ENCODE data around the gene KRTAP20-3.

The KRTAP20-3 gene

DNA sequence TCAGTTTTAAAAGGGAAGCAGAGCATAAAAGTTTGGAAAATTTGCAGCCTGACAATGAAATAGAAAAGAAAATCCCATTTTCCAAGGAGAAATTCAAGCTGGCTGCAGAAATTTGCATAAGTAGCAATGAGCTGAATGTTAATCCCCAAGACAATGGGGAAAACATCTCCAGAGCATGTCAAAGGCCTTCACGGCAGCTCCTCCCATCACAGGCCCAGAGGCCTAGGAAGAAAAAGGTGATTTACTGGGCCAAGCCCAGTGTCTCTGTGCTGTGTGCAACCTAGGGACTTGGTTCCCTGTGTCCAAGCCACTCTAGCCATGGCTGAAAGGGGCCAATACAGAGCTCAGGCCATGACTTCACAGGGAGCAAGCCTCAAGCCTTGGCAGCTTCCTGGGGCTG is 26.1 kb downstream of the KRTAP20-3 start:
- Histone ChIP-seq H3K27ac (ENCODE audit: low read depth, low read length) (no peak overlapping the region), H3K9me2 (replicated peaks; ENCODE audit: control insufficient read depth, low read length) (no peaks in the 10 kb centered on the region), H3K4me1 (ENCODE audit: control insufficient read depth, low read length) (no peaks in the 10 kb centered on the region), H3K4me3 (ENCODE audit: low read length) (no peak overlapping the region), H3K27me3 (ENCODE audit: control insufficient read depth, low read length) (no peaks in the 10 kb centered on the region), H3K4me2 (ENCODE audit: low read length) (no peak overlapping the region), H3K9me3 (ENCODE audit: control insufficient read depth, insufficient read depth, low read length) (0 out of 2 replicates have a peak, but pooled peaks cover under 1% of the 10 kb centered on the region), H3K79me2 (ENCODE audit: control insufficient read depth, low read length) (no peaks in the 10 kb centered on the region), H3F3A (ENCODE audit: control insufficient read depth, insufficient read depth) (no peaks in the 10 kb centered on the region), H3K36me3 (ENCODE audit: control insufficient read depth, low read length) (no peaks in the 10 kb centered on the region), H4K20me1 (ENCODE audit: control insufficient read depth, insufficient read depth, low read depth, low read length) (no peaks in the 10 kb centered on the region)
- no peak for TF ChIP-seq EZH2phosphoT487 (IDR thresholded peaks at IDR 0.05; ENCODE audit: borderline replicate concordance, low read length)
- TF ChIP-seq, protein P1, sequence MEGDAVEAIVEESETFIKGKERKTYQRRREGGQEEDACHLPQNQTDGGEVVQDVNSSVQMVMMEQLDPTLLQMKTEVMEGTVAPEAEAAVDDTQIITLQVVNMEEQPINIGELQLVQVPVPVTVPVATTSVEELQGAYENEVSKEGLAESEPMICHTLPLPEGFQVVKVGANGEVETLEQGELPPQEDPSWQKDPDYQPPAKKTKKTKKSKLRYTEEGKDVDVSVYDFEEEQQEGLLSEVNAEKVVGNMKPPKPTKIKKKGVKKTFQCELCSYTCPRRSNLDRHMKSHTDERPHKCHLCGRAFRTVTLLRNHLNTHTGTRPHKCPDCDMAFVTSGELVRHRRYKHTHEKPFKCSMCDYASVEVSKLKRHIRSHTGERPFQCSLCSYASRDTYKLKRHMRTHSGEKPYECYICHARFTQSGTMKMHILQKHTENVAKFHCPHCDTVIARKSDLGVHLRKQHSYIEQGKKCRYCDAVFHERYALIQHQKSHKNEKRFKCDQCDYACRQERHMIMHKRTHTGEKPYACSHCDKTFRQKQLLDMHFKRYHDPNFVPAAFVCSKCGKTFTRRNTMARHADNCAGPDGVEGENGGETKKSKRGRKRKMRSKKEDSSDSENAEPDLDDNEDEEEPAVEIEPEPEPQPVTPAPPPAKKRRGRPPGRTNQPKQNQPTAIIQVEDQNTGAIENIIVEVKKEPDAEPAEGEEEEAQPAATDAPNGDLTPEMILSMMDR (IDR thresholded peaks at IDR 0.05; ENCODE audit: low read depth, low read length, poor library complexity, severe bottlenecking), result no peak

- Histone ChIP-seq H3K27me3 (ENCODE audit: control insufficient read depth, low read length) (no peaks in the 10 kb centered on the region), H3K9me2 (replicated peaks; ENCODE audit: control insufficient read depth, low read length) (no peaks in the 10 kb centered on the region), H3F3A (ENCODE audit: control insufficient read depth, insufficient read depth) (no peaks in the 10 kb centered on the region), H3K79me2 (ENCODE audit: control insufficient read depth, low read length) (no peaks in the 10 kb centered on the region), H3K27ac (ENCODE audit: low read depth, low read length) (no peak overlapping the region), H3K36me3 (ENCODE audit: control insufficient read depth, low read length) (no peaks in the 10 kb centered on the region), H3K9me3 (ENCODE audit: control insufficient read depth, insufficient read depth, low read length) (no peaks in the 10 kb centered on the region), H3K4me2 (ENCODE audit: low read length) (no peak overlapping the region), H3K4me1 (ENCODE audit: control insufficient read depth, low read length) (no peaks in the 10 kb centered on the region), H4K20me1 (ENCODE audit: control insufficient read depth, insufficient read depth, low read depth, low read length) (no peaks in the 10 kb centered on the region), H3K4me3 (ENCODE audit: low read length) (no peak overlapping the region)
- TF ChIP-seq EZH2phosphoT487 (IDR thresholded peaks at IDR 0.05; ENCODE audit: borderline replicate concordance, low read length), result no peak
- TF ChIP-seq, protein P1 (IDR thresholded peaks at IDR 0.05; ENCODE audit: low read depth, low read length, poor library complexity, severe bottlenecking), result no peak
Observed at GRCh38 chr21:30672985-30673650, 30.5 kb downstream of the KRTAP20-3 start.

DNA sequence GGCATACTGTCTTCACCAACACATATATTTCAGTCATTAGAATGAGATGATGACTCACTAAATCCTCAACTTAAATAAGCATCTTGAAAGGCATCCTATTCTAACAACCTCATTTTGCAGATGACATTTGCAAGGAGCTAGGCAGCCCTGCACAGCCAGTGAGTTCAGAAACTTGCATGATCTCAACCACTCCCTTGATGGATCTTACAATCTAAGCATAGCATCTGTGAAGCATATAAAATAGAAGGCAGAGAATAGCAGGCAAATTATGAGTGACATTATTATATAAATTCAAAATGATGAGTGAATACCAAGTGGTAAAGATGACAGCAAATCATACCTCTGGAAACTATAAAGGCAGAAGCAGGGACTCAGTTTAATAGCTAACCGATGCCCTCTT is 31.6 kb downstream of the KRTAP20-3 start:
- Histone ChIP-seq H4K20me1 (ENCODE audit: control insufficient read depth, insufficient read depth, low read depth, low read length) (no peaks in the 10 kb centered on the region), H3K27ac (ENCODE audit: low read depth, low read length) (no peak overlapping the region), H3K36me3 (ENCODE audit: control insufficient read depth, low read length) (no peaks in the 10 kb centered on the region), H3K4me1 (ENCODE audit: control insufficient read depth, low read length) (no peaks in the 10 kb centered on the region), H3K79me2 (ENCODE audit: control insufficient read depth, low read length) (no peaks in the 10 kb centered on the region), H3K4me3 (ENCODE audit: low read length) (no peak overlapping the region), H3K9me2 (replicated peaks; ENCODE audit: control insufficient read depth, low read length) (no peaks in the 10 kb centered on the region), H3F3A (ENCODE audit: control insufficient read depth, insufficient read depth) (no peaks in the 10 kb centered on the region), H3K27me3 (ENCODE audit: control insufficient read depth, low read length) (no peaks in the 10 kb centered on the region), H3K4me2 (ENCODE audit: low read length) (no peak overlapping the region), H3K9me3 (ENCODE audit: control insufficient read depth, insufficient read depth, low read length) (no peaks in the 10 kb centered on the region)
- TF ChIP-seq, protein P1 (IDR thresholded peaks at IDR 0.05; ENCODE audit: low read depth, low read length, poor library complexity, severe bottlenecking), result no peak
- no peak for TF ChIP-seq EZH2phosphoT487 (IDR thresholded peaks at IDR 0.05; ENCODE audit: borderline replicate concordance, low read length)
